GM19467 (cell line): ENCODE results near the gene ROPN1B.

Experiments used
- ATAC-seq: cut with Tn5 transposase; IDR thresholded peaks from one replicate; pipeline ENCODE4 v1.9.1; 2021; ENCODE audit warnings: mild to moderate bottlenecking, moderate library complexity; ENCODE audit not compliant: unreplicated experiment

The ROPN1B gene

DNA sequence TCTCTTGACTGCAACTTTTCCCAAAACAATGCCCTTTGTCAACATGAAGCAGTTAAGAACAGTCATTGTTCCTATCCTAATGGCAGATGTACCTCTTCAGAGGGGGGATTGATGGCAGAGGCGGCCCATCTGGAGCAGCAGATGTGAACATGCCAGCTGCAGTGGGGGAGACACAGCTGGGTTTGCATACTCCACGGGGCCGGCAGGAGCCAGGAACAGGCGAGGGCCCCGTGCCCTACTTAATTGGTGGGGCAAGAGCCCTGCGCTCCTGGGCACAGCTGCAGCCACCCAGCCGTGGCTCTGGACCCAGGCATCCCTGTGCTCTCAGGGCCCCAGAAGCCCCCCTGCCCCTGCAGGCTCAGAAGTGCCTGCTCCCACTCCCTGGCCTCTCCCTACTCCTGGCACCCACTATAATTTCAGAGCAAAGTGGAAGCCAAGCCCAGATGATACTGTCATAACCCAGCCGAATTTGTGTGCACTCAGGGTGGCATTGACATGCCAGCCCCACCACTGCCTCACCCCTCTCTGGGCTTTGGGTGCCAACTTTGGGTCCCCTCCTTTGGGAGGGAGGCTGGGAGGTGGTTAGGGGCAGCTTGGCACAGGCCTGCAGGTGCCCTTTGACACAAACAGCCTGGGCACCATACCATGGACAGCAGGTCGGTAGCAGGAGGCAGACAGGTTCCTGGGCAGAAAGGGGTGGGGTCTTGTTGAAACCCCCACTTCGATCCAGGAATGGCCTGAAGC, 34.6 kb downstream of the ROPN1B start:
- no peak for ATAC-seq

DNA sequence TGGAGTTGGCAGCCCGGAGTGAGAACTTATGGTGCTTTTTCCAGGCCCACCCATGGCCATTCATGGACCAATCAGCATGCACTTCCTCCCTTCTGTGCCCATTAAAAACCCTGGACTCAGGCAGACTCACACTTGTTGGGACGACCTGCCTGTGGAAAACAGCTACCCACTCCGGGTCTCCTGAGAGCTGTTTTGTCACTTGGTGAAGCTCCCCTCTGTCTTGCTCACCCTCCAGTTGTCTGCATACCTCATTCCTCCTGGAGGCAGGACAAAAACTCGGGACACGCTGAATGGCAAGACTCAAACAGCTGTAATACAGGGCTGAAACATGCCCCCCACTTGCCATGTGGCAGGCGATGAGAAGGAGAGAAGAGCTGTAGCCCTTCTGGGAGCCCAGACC, 35.2 kb downstream of the ROPN1B start:
- no peak for ATAC-seq

DNA sequence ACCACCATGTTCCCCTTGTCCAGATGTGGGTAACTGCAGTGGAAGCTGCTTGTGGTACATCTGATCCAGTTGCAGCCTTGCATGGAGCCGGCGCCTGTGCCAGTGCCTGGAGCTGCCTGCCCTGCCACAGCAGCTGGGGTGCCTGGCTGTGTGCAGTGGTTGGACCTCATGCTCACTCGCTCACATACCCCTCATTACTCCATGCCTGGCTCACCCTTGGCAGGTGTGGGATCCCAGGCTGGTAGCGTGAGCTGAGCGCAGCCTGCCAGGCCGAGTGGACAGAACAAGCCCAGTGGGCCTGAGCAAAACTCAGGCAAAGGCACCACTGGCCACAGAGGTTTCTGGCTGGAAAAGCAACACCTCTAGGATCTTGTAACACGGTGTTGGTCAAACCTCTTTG, 35.7 kb downstream of the ROPN1B start:
- no peak for ATAC-seq

DNA sequence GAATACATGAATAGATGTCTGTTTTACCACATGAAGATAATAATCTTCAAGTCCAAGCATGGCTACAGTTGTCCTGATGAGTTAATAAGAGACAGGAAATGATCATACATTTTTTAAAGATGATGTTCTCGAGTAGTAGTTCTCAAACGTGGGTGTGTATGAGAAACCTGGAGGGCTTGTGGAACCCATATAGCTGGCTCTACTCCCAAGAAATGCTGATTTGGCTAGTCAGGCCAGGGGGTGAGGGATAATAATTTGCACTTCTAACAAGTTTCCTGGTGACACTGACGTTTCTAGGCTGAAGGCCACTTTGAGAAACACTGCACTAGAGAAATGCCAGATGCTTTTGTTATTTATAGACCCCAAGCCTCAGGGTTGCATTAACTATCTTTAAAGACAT, 37.0 kb downstream of the ROPN1B start:
- no peak for ATAC-seq

DNA sequence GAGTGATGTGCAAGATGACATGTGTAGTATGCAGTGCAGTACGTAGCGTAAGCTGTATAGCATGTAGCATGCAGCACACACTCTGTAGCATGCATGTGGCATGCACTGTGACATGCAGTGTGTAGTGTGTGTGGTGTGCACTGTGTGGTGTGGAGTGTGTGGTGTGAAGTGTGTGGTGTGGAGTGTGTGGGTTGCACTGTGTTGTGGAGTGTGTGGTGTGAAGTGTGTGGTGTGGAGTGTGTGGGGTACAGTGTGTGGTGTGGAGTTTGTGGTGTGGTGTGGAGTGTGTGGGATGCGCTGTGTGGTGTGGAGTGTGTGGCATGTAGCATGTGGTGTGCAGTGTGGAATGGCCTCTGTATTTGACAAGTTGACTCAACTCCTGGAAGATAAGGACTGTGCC, 39.2 kb downstream of the ROPN1B start:
- no peak for ATAC-seq

DNA sequence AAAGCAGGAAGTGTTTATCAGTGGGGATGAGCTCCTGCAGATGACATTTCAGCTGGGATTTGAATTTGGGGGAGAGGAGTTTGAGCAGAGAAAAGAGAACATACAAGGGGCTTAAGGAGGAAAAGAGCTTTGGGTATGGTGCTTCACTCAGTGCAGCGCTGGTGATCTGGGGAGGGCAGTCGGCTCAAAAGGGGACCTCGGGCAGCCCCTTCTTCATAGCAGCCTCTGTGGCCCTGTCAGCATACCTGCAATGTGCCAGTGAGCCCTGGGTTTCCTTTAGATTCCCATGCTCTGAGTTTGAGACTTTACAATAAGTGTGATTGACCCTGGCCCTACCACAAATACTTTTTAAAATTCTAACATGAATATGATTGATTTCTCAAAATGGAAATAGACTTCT, 40.2 kb downstream of the ROPN1B start:
- no peak for ATAC-seq

DNA sequence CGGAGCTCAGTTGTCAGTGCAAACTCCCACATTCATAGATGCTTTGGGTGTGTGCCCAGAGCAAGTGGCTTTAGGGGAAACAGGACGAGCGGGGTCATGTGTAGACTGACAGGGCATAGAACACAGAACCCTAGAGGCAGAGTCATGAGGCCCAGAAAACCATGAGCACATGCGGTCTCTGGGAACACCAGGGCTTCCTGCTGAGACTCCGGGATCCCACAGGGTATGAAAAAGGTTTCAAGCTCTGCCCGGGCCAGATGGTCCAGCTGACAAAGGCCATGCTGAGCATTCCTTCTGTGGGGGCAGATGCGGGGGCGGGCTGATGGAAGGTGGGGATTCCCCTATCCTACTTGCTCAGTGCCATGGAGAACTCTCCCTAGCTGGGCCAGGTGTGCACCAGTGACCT, 44.8 kb downstream of the ROPN1B start:
- ATAC-seq = no peak

DNA sequence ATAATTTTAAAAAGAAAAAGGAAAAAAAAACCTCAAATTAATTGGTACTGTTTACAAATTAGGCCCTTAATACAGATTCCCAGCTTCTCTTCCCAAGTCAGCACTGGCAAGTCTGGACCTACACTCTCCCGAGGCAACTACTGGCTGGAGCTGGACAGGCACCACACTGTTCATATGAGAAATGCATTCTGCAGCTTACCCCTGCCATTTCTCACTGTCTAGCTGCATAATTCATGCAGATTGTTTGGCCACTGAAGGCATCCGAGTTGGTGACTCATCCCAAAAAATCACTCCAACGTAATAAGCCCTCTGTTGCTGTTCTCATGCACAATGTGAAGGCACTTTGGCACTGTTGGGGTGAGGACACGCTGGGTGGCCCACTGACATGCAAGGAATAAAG, 45.3 kb downstream of the ROPN1B start:
- no peak for ATAC-seq

DNA sequence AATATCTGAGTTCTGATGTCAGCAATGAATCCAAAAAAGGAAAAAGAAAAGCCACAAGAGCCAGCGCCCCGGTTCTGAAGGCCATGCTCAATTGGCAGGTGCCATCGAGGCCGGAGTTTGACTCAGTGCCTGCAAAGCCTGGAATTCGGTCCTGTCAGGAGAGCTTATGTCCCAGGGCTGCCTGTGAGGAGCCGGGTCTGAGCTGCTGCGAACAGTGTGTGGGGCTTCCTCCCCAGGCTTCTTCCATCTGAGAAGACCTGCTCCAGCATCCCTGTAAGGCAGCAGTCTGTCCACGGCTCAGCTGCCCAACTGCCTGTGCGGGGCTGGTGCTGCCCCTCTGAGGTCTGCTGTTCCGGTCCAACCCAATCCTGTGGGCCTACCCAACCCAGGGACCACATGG, 46.1 kb downstream of the ROPN1B start:
- ATAC-seq = no peak

DNA sequence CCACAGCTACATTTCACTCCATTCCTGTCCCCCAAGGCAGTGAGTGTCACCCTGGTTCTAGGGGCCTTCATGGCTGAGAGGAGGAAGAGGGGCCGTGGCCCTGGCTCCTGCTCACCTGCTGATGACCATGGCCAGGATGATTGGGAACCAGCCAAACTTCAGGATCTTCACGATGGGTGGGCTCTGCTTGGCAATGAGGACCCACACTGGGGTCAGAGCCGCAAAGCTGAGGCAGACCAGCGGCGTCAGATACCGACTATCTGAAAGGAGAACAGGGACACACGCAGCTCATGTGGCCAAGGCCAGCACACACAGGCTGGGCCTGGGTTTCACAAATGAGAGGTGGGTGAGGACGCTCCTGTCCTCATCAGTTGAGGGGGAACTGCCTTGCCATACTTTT, 47.6 kb downstream of the ROPN1B start:
- ATAC-seq = no peak

DNA sequence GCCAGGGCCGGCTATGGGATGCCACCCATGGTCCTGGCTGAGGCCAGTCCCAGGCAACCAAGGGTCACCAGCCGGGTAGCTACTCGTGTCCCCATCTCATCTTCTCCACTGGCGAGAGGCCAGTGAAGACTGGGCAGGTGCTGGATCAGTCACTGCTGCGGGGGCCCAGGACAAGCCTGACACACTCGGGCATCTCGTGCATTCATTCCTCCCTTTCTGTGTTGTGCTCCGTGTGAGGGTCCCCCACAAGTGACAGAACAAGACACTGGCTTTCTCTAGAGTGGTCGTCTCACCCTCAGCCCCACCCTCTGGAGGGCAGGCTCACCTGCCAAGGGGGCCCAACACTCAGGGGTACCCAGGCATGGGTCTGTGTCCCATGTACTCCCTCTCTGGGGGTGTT, 48.4 kb downstream of the ROPN1B start:
- no peak for ATAC-seq

DNA sequence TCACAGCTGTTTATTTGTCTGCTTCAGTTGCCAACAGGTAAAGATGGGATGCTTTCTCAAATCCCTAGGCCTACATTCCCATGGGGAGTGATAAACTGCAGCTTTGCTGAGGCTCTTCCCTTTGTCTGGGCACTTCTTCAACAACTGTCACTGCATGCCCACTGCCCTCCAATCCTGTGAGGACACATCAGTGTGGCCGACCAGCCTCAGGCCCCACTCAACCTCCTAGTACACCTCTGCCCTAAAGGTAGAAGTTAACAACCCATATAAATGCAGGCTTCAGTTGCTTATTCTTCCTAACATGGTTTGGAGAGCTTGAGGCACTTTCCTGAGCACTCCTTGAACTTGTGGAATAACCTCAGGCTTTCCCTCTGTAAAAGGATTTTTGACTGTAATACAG, 49.6 kb downstream of the ROPN1B start:
- ATAC-seq = no peak

DNA sequence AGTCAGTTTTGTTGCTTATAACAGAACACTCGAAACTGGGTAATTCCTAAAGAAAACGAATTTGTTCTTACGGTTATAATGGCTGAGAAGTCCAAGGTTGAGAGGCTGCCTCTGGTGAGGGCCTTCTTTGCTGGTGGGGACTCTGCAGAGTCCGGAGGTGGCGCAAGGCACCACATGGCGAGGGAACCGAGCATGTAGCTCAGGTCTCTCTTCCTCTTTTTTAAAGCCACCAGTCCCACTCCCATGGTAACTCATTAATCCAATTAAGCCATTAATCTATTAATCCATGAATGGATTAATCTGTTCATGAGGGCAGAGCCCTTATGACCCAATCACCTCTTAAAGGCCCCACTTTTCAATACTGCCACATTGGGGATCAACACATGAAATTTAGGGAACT, 50.0 kb downstream of the ROPN1B start:
- no peak for ATAC-seq

DNA sequence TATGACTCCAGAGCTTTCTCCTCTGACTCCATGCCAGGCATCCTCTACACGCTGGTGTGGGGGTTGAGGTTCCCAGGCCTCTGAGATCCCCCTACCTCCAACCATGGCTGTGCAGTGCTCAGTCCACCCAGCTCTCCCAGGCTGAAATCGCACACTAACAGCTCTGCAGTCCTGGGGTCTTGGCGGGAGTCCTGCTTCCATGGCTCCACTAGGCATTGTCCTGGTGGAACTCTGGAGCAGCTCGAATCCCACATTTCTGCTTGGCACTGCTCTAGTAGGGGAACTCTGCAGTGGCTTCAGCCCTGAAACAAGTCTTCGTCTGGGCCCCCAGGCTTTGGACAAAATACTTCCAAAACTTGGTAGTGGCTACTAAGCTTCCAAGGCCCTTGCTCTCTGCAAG, 50.7 kb downstream of the ROPN1B start:
- ATAC-seq = no peak

DNA sequence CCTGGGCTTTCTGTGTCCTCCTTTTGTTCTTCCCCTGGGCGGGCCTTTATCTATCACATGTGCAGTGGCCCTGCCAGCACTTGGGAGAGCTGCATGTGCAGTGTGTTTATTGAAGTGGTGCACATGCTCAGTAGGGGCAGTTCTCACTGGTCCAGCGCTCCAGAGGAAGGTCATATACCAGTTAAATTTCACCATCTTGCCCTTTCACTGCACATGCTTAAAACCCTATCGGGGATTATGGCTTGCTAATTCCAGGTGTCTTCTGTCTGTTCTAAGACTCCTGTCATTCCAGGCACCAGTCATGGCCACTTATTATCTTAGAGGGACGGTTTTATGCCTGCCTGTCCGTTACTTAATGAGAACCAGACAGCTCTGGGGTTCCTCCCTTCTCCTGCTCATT, 52.2 kb downstream of the ROPN1B start:
- no peak for ATAC-seq

DNA sequence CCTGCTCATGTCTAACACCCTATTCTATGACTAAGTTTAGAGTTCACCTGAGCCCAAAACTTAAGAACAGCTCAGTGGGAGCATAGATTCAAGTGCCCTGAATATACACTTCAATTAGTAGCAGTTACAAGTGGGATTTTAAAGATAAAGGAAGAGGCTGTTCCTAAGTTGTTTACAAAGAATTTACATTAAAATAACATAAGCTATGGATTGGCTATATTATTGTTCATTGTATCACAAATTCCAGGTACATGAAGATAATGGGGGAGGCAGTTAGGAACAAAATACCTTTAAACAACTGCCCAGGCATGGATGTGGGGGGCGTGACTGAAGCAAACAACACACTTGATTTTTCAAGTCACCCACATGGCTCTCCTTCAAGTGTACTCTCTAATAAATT, 52.7 kb downstream of the ROPN1B start:
- no peak for ATAC-seq

DNA sequence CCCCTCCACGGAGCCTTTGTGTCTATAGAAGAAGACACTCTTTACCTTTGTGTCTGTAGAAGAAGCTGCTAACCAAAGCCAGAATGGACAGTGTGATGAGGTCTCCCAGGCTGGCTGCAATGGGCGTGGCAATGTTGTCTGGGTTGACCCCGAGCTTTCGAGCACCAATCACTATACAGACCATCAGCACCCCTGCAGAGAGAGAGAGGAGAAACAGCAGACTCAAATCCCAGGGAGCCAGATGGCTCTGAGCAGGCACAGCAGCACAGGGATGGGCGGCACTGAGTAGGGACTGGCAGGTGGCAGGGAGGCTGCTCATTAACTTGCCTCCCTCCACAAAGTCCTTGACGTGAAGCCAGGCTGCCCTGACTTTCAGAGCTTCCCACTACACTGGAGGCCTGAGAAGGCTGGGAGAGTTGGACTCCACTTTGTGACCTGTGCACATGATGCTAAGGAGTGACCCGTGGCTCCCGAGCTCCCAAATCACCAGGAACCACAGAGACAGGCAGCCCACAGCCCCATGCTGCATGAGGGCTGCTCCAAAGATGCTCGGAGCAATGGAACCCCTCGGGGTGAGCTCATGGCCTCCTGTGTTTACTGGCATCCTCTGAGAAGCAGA, 53.9 kb downstream of the ROPN1B start:
- no peak for ATAC-seq

DNA sequence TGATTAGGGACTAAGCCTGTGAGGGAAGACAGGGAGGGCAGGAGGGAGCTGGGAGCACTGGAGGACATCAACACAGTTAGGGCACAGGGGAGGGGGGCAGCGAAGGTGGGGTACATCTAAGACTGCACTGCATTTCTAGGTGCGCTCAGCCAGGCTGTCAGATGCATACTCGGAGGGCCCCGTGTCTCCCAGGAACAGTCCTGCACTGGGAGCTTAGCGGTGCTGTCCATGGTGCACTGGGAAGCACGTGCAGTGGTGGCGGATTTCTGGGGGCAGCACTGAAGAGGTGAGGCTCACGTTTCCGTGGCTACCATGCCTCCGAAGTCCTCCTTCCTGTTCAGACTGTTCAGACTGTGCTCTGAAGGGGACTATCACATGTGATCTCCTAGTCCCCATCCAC, 54.4 kb downstream of the ROPN1B start:
- ATAC-seq = no peak

DNA sequence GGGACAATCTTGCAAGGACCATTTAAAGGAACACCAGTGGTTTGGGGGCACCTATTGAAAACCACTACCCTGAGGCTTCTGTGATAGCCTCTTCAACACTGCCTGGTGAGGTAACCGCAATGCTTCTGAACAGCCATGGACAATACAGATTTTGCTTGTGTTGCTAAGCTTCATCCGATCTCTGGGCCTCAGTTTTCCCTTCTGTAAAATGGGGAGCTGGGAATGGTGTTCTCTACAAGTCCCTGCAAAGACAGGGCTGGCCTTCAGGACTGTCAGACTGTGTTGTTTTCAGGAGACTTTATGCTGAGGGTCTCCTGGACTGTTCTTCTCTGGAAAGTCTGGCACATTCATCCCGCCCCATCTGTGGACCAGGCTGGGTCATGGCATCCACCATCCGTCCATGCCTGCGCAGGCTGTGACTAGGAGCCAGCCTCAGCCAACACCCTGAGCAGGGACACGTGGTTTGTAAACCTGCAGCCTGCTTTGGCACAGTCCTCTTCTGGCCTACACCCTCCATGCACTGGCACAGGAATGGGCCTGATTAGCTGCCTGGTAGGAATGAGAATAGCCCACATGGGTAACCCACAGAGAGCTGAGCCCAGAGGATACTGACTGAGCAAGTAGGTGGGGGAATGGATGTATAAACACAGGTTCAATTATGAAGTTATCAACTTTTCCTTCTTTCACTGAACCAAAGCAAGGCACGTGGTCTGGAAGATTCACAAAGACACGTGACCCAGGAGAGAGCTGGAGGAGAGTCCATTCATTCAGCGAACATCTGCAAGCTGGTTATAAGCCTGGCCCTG, 55.3 kb downstream of the ROPN1B start:
- no peak for ATAC-seq

DNA sequence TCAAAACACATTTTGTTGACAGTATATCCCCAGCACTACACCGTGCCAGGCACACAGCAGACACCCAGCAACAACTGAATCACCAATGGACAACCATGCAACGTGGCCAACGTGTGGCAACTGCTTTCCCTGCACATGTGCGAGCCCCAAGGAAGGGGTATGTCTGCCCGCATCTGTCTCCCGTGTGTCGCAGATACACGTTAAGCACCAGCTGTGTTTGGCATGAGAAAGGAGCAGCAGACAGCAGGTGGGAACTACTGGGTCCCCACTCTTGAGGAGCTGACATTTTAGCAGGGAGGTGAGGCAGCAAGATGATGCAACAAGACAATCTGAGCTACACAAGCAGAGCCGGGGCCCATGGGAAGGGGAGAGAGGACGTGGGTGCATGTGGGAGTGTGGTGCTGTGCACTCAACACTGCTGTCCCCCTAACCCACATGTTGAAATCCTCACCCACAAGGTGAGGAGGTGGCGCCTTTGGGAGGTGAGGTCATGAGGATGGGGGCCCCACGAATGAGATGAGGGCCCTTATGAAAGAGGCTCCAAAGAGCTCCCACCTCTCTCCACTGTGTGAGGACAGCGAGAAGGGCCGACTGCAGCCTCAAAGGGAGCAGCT, 56.2 kb downstream of the ROPN1B start:
- no peak for ATAC-seq

DNA sequence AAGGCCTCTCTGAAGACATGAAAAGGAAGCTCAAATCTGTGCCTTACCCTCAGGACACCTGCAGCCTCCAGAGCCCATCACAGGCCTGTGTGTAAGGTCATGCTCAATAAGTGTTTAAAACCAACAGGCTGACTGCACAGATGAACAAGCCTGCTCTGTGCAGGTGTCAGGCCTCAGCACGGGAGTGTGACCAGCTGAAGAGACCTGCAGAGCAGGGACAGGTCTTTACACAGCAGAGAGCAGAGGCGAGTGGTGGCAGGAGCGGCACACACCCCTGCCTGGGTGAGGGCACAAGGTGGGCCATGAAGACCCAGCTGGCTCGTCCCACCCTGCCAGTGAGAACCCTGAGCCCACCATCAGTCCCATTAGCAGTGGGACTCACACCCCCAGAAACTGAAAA, 56.9 kb downstream of the ROPN1B start:
- ATAC-seq = no peak

DNA sequence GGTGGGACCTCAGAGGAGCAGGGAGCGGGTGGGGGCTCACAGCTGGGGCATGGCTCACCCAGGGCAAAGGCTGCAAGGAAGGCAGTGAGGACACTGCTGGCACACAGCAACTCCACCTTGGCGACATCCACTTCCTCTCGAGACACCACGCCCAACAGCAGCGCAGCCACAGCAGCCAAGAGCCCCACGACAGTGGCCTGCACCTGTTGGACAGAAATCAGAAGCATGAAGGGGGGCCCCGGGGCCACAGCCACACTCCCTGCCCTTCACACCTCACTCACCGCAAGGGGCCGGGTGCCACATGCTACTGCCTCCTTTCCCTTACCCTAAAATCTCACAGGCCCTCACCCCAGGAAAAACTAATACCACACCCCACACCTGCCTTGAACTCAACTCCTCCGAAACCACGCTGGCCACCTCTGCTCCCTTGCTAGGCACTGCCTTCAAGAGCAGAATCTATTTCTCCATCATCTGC, 57.3 kb downstream of the ROPN1B start:
- ATAC-seq = no peak
